Activated CD8-positive, alpha-beta memory T cell treated with anti-CD3 and anti-CD28 coated beads for 1 hour (primary cell): ENCODE data around the gene TMEM169.

Experiments
- DNase-seq, 2 donors: peaks; one replicate each; pipeline ENCODE4 v3.0.0-alpha.2; 2020; ENCODE audit warnings: low read depth in 1 of 2; ENCODE audit errors: extremely low read depth in 1 of 2

TMEM169 gene

DNA sequence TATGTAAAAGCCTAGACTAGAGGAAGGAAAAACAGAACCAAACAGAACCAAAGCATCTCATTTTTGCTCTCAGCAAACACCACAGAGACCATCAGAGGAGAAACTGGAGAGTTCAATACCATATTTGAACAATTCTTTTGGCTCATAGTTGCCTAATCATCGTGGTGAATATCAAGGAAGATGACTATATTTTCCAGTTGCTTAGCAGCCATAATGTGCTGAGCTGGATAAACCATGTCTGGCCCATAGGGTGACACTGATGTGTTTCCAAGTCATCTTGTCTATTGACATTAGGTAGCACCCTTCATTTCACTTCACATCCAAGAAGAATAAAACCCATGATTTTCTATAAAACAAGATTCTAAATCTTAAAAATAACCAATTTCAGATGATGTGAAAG is 21.5 kb downstream of the TMEM169 start:
- DNase-seq: no peak

DNA sequence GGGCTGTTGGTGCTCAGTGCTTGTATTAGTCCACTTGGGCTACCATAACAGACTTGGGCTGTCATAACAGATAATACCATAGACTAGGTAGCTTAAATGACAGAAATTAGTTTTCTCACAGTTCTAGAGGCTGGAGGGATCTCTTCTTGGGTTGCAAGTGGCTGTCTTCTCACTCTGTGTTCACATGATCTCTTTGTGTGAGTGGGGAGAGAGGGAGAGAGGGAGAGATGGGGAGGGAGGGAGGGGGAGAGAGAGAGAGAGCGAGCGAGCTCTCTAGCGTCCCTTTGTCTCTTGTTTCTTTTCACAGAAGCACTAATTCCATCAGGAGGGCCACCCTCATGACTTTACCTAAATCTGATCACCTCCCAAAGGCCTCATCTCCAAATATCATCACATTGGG is 23.0 kb downstream of the TMEM169 start:
- DNase-seq: no peak

DNA sequence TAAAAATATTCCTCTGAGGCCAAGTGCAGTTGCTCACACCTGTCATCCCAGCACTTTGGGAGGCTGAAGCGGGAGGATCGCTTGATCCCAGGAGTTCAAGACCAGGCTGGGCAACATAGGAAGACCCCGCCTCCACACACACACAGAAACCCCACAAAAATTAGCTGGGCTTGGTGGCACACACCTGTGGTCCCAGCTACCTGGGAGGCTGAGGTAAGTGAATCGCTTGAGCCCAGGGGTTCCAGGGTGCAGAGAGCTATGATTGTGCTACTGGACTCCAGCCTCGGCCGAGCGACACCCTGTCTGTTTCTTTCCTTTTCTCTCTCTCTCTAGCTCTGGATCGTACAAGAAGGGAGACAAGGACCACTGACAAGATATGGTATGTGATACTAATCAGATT is 25.6 kb downstream of the TMEM169 start:
- no peak for DNase-seq

DNA sequence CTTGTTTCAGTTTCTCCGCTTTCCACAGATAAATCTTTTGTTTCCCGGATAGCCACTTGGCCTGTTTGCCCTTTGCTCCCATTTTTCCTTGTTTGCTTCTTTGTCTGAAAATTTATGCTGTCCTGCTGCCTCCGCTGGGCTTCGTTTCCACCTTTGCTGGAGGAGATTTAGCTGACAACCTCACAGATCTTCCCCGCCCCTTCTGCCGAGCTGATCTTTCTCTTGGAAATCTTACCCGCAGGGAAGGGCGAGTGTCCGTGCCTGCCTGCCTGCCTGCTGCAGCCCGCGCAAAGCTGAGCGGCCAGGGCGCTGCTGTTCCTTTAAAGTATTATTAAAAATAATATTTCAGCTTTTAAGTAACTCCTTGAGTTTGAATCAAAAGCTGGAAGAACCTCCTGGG is 26.0 kb downstream of the TMEM169 start:
- no peak for DNase-seq

DNA sequence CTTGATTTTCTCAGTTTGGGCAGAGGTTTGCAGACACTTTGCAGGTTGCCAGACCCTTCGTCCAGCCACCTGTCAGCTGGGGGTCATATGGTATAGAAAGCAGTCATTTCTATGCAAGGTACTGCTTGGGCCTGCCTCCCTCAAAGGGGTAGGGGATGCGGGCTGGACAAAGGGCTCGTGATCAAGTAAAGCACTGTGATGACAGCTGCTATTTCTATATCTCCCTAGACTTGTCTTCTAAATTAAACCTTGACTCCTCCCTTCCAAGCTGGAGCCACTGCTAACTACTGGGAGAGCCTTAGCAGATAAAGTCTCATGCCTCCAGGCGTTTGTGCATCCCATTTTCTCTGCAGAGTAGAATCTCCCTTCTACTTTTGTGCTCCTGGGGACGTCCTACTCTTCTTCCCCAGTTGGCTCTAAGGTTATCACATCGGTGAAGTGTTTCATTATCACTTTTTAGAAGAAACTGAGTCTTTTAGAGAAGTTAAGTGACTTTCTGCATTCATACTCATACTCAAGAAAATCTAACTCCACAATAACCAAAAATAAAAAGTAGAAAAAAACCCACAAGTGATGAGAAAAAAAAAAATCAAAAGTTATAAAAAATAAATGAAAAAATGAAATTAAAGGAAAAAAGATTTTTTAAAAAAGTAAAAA is 26.7 kb downstream of the TMEM169 start:
- DNase-seq: no peak

DNA sequence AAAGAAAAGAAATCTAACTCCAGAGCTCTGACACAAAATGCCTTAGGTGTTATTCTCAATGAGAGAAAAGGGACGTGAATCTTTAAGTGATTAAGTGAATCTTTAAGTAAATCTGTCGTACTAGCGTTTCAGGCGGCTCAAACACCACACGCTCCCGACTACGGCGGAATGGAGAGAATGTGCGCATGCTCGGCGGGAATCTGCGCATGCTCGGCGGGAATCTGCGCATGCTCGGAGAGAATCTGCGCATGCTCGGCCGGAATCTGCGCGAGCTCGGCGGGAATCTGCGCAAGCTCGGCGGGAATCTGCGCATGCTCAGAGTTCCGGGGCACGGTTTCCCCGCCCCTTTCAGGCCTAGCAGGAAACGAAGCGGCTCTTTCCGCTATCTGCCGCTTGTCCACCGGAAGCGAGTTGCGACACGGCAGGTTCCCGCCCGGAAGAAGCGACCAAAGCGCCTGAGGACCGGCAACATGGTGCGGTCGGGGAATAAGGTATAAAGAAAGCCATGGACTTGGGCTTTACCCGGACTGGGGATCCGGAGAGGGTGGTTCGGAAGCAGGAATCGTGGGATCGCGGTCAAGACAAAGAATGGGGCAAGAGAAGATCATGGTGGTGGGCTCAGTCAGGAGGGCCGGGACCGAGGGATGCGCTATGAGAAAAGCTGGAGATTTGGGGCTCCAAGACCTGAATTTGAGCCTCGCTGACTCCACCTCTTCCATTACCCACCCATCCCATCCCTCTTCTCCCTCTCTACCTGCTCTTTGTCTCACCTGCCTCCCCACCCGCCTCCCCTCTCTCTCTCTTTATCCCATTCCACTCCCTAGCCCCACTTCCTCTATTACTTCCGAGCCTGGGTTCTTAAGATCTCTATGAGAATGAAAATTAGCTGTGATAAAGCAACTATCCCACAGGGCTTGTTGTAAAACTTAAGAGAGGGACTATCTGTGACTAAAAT is 27.5 kb downstream of the TMEM169 start, which contains the start of gene XRCC5:
Gene XRCC5, plus strand, starts transcription at position 382 of the 955 bp plus-strand sequence. Its CDS starts 89 bp downstream, at position 471.
- DNase-seq: peak; percentile 95 to 96

DNA sequence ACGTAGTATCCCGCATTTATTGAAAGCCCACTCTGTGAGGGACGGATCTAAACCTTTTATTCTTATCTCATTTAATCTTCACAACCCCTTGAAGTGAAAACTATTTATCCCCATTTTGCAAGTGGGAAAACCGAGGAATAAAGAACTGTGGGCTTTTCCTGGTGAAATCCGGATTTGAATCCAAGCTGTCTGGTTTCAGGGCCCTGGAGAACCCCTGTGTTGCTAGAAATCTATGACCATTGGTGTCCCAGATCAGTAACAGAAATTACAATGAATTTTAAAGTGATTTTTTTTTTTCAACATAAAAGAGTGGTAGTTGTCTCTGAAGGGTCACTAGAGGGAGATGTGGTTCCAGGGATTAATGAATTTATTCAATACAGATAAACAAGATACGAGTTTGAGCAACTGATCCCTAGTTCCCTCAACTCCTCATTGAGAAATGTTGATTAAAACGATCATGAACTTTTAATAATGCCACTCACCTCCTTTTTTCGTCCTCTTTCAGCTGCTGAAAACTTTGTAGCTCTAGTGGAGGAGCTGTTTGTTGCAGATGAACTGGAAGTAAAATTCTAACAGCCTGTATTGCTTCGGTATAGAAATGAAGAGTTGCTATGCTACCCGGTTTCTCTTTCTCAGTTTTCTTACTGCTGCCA is 28.4 kb downstream of the TMEM169 start:
- DNase-seq: no peak

DNA sequence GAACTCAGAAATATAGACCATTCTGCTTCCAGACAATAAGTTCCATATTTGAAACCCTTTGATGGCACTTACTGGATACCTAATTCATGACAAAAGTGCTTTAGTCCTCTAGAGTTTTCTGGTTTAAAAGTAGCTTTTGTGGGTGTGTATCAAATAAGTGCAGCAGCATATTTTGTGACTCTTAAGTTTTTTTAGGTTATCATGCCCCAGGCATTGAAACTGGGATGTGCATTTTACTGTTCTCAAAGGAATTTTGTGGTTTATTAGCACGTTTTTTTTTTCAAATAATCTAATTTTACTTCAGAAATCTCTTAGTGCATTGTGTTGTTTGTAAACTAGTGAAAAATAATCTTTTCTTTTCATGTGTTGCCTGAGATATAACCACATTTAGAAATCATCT is 28.9 kb downstream of the TMEM169 start:
- DNase-seq: no peak

DNA sequence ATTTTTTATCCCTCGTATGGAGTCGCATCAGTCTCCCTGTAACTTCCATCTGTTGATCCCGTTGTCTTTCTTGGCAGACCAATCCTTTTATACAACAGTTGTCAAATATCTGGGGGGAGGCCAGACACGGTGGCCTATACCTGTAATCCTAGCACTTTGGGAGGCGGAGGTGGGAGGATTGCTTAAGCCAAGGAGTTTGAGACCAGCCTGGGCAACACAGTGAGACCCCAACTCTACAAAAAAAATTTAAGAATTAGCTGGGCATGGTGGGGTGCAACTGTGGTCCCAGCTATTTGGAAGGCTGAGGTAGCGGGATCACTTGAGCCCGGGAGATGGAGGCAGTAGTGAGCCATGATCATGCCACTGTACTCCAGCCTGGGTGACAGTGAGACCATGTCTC is 29.4 kb downstream of the TMEM169 start:
- no peak for DNase-seq

DNA sequence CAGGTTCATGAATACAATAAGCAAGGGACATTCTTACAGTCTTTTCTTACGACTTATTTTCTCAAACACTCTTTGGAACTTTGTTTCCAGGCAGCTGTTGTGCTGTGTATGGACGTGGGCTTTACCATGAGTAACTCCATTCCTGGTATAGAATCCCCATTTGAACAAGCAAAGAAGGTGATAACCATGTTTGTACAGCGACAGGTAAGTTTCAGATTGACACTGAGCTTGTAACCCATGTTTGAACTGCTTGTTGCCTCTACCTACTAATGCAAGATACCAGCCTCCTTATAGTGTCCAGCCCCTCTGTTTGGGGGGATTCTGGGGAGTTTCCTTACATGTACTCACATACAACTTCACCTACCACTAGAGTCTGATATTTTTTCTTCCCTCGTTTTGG is 31.2 kb downstream of the TMEM169 start:
- no peak for DNase-seq

DNA sequence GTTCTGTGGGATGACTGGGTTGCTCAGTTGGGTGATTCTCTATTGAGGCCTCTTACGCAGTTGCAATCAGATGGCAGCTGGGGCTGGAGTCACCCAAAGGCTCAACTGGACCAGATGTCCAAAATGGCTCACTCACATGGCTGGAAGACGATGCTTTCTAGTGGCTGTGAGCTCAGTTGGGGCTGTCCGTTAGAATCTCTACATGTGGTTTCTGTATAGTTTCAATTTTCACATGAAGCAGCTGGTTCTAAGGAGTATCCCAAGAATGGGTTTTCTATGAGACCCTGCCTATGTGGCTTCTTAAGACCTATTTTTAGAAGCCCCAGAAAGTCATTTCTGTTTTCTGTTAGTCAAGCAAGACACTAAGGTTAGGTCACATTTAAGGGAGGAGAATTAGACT is 31.9 kb downstream of the TMEM169 start:
- no peak for DNase-seq

DNA sequence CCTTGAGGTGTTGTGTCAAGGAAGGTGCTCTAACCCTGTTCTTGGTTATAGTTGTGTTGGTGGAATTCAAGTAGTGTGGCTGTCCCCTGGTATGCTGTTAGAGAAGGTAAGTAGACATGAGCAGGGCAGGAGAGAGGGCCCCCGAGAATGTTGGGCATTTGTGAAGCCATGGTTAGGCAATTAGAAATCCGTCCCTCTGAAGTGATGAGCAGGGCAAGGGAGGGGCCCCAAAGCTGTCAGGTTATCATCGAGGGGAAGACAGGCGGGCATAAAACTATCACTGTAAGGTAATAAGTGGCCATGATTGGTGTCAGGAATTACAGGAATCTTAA is 32.6 kb downstream of the TMEM169 start:
- no peak for DNase-seq

DNA sequence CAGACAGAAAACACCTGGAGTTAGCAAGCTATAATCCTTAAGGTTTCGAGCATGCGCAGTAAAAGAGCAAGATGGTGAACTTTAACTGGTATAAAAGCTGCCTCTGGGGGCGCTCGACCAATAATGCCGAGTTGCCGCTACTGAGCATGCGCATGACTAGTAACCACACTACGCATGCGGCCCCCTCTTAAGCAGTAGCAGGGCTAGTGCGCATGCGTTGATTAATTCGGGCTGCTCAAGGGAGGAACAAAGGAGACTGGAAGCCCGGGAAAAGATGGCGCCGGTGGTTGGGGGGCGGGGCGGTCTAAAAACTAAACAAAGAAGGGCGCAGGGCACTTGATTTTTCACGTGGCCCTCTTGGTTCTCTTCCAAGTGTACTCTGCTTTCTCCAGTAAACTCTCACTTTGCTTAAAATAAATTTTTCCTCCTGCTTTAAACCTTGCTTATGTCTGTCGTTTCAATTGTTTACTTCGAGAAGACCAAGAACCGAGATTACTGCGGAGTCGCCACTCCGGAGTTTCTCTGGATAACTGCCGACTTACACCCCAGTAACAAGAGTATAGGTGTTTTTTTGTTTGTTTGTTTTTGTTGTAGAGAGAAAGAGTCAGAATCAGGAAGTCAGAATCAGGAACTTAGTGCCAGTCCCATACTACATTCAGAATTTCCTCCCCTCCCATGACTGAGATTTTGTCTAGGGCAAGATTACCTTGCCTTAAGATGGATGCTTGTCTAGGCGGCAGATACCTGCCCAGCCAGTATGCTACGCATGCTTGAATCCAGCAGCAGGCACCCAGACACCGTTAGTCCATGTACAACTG is 33.2 kb downstream of the TMEM169 start:
- DNase-seq: peak; percentile 92 to 98

DNA sequence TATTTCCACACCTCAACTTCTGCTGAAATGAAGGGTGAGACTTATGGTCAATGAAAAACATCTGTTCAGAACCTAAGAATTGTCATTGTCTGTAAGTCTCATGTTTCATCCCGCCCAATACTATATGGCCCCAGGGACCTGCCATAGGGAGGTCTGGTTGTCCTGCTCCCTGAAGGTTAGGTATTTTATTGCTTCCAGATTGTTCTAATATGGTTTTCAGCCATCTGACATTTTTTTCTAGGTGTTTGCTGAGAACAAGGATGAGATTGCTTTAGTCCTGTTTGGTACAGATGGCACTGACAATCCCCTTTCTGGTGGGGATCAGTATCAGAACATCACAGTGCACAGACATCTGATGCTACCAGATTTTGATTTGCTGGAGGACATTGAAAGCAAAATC is 34.7 kb downstream of the TMEM169 start:
- DNase-seq: no peak

DNA sequence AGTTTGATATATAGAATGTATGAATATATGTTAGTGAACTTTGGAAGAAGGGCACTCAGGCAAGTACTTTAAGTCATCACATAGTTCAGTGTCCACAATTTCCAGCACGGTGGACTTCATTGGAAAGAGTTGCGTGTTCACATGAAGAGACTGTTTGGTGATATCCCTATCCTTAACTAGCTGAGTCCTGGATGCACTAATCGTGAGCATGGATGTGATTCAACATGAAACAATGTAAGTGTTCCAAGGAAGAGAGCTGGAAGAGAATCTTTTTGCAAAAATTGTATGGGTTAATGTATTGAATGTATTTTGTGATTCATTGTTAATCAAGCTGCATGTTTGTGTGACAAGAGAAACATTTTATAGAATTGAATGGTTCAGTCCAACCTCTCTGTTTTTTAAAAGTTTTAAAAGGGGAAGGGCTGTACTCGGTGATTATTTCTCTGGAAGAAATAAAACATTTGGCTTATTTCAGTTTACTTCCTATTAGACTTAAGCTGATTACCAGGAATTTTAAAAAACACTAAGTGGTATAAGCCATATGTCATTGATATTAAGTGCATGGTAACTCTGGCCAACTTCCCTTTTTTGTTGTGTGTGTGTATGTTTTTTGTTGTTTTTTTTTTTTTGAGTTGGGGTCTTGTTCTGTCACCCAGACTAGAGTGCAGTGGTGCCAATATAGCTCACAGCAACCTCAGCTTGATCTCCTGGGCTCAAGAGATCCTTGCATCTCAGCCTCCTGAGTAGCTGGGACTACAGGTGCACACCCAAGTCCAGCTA is 36.0 kb downstream of the TMEM169 start:
- no peak for DNase-seq

DNA sequence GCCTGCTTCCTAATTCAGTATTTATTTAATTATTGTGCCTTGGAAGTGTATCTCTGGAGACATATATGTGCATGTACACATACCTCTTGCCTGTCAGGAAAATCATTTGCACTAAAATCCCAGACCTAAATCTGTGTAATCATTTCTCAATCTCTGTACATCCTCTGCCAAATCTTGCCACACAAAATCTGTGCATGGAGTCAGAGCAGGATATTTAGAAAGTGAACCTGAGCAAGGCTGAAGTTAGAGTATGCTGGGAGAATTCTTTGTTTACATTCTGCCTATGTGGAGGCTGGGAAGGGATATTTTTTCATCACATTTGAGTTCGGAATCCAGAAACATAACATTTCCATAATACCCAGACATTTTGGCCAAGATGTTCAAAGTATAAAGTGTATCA is 36.8 kb downstream of the TMEM169 start:
- DNase-seq: no peak

DNA sequence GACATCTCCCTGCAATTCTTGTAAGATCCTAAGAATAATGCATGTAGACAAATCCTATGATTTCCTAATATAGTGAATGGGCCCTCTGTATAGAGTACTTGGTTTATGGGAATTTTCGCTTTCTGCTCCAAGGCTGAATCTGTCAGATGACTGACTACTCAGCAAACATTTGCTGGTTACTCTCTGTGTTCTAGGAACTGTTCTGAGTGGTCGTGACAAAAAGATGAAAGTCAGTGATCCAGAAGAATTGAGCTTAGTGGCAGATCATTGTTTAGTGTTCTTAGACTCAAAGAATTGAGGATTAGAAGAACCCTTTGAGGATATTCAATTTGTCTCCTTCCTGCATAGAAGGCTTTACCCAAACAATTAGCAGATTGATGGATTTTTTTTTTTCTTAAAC is 37.4 kb downstream of the TMEM169 start:
- no peak for DNase-seq

DNA sequence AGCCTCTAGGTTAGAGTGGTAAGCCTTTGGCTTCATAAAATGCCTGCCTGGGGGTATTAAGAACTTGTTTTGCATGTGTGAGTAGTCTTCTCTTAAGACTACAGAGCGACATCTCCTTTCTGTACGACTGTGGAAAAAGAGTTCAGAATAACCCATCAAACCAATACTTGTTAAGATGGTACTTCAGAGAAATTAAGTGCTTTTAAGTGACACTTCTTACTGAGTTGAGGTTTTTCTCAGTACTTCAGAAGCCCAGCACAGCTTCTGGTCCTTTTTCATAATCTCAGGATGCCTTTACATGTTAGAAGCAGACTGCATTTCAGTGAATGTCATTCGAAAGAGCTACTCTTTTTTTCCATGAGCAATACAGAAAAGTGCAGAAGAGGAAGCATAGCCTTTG is 38.3 kb downstream of the TMEM169 start:
- DNase-seq: no peak

DNA sequence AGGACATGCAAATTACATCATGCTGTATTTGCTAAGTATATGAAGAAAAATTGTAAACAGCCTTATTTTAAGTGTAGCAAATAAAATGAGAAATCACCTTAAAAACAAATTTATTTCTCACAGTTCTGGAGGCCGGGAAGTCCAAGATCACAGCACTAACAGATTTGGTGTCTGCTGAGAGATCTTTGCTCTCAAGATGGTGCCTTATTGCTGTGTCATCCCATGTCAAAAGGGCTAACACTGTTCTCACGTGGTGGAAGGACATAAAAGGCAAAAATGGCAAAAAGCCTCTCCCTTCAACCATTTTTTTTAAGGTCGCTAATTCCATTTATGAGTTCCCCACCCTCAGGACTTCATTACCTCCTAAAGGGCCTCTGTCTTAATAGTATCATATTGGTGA is 39.5 kb downstream of the TMEM169 start:
- DNase-seq: no peak

DNA sequence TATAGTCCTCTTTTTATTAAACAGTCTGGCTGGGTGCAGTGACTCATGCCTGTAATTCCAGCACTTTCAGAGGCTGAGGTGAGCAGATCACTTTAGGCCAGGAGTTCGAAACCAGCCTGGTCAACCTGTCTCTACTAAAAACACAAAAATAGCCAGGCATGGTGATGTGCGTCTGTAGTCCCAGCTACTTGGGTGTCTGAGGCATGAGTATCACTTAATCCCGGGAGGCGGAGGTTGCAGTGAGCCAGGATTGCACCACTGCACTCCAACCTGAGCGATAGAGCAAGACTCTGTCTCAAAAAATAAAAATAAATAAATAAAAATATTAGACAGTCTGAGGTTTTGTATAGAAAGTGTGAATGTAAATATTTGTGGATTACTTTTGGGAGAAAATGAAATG is 45.2 kb downstream of the TMEM169 start:
- DNase-seq: no peak
